ENCODE data around the gene SLC37A2.
A peak's percentile ranks its signal among the peaks of the same experiment; 100 is the strongest.

DNA sequence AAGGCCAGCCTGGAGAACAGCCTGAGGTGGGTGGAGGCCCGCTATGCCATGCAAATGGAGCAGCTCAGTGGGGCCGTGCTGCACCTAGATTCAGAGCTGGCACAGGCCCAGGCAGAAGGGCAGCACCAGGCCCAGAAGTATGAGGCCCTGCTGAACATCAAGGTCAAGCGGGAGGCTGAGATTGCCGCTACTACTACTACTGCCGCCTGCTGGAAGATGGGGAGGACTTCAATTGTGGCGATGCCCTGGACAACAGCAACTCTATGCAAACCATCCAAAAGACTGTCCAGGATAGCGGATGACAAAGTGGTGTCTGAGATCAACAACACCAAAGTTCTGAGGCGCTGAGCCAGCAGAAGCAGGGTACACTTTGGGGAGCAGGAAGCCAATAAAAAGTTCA lies 51.4 kb downstream of the SLC37A2 start:
- TF ChIP-seq, protein P1, sequence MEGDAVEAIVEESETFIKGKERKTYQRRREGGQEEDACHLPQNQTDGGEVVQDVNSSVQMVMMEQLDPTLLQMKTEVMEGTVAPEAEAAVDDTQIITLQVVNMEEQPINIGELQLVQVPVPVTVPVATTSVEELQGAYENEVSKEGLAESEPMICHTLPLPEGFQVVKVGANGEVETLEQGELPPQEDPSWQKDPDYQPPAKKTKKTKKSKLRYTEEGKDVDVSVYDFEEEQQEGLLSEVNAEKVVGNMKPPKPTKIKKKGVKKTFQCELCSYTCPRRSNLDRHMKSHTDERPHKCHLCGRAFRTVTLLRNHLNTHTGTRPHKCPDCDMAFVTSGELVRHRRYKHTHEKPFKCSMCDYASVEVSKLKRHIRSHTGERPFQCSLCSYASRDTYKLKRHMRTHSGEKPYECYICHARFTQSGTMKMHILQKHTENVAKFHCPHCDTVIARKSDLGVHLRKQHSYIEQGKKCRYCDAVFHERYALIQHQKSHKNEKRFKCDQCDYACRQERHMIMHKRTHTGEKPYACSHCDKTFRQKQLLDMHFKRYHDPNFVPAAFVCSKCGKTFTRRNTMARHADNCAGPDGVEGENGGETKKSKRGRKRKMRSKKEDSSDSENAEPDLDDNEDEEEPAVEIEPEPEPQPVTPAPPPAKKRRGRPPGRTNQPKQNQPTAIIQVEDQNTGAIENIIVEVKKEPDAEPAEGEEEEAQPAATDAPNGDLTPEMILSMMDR (optimal IDR thresholded peaks at IDR 0.05 in 1 of 3, IDR thresholded peaks at IDR 0.05 in 1 of 3, conservative IDR thresholded peaks at IDR 0.05 in 1 of 3; ENCODE audit: extremely low read depth in 1 of 3, insufficient read depth in 2 of 3, low read length in 3 of 3), result peak; percentile 14 to 52 (median 32)
- TF ChIP-seq EZH2 (IDR thresholded peaks at IDR 0.05; ENCODE audit: low read length), result no peak

Data from keratinocyte (primary cell).